Activated CD8-positive, alpha-beta memory T cell treated with anti-CD3 and anti-CD28 coated beads, Interleukin-2, amount 50 U/mL, for 4 hours (primary cell): ENCODE results near the gene MORC3.
"Not testable (repeated sequence)": the region's sequence is repeated elsewhere in the genome, so short reads cannot be mapped to it uniquely, and the experiment has no call there.

Experiments
- DNase-seq: peaks from one replicate; pipeline ENCODE4 v3.0.0-alpha.2; 2020

The MORC3 gene

DNA sequence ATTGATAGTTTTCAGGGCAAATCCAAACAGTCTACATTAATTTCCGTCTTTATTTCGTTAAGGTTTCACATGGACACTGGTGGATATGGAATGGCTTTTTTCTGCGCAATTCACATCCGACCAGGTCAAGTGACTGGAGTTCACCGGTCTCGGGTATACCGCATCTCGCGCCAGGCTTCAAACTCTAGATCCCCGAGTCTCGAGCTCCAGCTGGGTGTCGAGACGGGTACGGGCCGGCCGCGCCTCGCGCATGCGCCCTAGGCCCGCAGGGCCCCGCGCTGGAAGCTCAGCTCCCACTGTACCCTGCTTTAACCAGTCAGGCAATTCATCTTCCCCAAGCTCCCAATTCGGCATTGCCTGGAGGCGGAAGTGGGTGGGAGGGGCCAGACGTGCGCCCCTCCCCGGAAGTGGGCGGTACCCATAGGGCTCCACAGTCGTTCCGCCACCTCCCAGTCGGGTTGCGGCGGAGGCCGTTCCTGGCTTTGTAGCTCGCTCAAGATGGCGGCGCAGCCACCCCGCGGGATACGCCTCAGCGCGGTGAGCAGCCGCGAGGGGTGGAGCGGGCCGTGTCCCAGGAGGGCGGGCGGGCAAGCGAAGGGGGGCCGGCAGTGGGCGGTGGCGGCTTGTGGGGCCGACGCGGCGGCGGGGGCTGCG lies at the start of gene MORC3:
Gene MORC3, plus strand, starts transcription at position 431 of the 654 bp plus-strand sequence. Its CDS starts 68 bp downstream, at position 499.
- peak; percentile 98 for DNase-seq

GRCh38 chr21:36270786-36271695 lies 49.0 kb upstream of the MORC3 start:
- not testable (repeated sequence) for DNase-seq

DNA sequence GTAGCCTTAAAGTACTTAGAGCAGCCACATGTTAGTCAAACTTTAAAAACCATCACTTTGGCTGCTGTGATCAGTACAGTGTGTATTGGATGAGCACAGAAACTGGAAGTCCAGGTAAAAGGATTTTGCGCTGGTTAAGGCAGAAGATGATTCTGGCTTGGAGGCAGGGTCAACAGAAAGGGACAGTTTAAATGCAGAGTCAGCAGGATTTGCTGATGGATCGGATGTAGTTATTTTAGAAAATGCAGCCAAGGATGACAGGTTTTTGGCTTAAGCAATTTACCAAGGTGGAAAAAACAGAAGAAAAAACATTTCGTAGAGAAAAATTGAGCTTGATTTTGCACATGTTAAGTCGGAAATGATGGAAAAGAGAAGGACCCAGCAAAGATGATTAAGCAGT lies 45.9 kb upstream of the MORC3 start:
- DNase-seq = no peak

GRCh38 chr21:36282568-36283230 lies 37.3 kb upstream of the MORC3 start:
- no peak for DNase-seq

- not testable (repeated sequence) for DNase-seq
Observed at GRCh38 chr21:36283231-36283622, 36.8 kb upstream of the MORC3 start.

DNA sequence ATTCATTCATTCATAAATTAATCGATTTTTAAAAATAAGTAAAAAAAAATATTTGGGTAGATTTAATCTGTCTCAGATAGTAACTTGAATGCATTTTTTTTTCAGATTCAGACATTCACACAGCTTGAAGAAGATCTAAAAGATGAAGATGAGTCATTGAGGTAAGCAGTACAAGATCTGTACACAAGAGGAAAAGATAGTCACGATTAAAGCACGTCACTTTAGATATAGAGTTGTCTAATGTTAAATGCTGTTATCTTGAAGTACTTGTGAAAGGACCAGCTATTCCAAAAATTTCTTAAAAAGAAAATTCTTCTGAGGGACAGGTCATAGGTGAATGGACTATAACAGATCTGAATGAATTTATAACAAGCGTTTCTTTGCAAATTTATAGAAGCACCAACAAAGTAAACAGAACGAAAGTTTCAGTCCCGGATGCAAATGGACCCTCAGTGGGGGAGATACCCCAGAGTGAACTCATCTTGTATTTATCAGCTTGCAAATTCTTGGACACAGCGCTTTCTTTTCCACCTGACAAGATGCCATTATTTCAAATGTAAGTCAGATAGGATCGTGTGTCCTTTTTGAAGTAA lies 31.2 kb upstream of the MORC3 start:
- no peak for DNase-seq

- DNase-seq = no peak
Observed at GRCh38 chr21:36291509-36291908, 28.5 kb upstream of the MORC3 start.

DNA sequence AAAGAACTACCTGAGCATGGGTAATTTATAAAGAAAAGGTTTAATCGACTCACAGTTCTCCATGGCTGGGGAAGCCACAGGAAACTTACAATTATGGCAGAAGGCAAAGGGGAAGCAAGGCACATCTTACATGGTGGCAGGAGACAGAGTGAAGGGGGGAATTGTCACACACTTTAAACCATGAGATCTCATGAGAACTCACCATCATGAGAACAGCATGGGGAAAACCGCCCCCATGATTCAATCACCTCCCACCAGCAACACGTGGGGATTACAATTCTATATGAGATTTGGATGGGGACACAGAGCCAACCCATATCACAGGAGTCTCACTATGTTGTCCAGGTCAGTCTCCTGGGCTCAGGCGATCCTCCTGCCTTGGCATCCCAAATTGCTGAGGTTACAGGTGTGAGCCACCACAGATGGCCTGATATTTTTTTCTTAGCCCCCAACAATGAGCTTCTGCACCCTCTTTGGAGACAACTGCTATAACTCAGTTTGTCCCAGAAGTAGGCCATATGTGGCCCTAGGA lies 22.5 kb upstream of the MORC3 start:
- no peak for DNase-seq

DNA sequence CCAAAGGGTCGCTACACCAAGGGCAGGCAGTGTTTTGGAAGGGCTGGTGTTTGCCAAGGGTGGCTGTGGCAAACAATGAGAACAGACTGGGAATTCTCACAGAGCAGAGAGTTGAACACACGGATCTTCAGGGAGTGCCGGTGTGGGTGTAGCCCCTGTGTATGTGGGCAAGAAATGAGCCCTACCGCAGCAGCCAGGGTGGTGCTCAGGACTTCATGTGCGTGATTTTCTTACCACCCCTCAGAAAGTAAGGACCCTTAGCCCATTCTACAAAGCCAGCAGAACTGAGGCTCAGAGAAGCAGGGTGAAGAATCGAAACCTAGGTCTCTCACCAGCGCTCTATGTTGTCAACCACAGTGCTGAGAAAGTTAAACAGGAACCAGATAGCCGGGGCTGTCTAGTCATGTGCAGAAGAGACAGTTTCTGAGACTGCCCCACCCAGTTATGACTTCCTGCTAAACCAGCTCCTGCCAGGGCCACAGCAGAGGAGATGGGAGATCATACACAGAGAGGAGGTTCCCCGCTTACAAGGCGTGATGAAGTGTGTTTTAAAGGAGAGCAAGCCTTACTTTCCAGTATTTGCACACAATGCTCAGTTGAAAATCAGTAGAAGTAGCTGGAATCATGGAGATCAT lies 21.9 kb upstream of the MORC3 start:
- DNase-seq = peak; percentile 54

- no peak for DNase-seq
Observed at GRCh38 chr21:36306872-36307534, 13.0 kb upstream of the MORC3 start.

DNA sequence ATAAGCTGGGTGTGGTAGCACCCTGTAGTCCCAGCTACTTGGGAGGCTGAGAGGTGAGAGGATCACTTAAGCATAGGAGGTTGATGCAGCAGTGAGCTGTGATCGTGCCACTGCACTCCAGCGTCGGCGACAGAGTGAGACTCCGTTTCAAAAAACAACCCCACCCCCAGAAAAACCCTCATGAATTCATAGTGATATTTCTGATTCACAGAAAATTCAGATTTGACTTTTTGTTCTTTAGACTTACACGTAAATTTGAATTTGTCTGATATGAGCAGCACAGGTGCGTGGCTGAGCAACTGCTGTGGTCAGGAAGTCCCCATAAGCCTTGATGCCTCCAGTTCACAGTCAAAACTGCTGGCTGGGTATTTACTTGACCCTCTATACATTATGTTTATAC lies 10.0 kb upstream of the MORC3 start:
- no peak for DNase-seq

- DNase-seq = not testable (repeated sequence)
Observed at GRCh38 chr21:36313446-36313845, 6.6 kb upstream of the MORC3 start.

DNA sequence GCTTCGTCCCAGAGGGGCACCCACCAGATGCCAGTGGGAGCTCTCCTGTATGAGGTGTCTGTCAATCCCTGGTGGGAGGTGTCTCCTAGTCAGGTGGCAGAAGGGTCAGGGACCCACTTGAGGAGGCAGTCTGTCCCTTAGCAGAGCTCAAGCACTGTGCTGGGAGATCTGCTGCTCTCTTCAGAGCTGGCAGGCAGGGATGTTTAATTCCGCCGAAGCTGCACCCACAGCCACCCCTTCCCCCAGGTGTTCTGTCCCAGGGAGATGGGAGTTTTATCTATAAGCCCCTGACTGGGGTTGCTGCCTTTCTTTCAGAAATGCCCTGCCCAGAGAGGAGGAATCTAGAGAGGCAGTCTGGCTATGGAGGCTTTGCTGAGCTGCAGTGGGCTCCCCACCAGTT lies 4.0 kb upstream of the MORC3 start:
- DNase-seq = not testable (repeated sequence)

- no peak for DNase-seq
Observed at GRCh38 chr21:36316872-36317484, 3.0 kb upstream of the MORC3 start.

DNA sequence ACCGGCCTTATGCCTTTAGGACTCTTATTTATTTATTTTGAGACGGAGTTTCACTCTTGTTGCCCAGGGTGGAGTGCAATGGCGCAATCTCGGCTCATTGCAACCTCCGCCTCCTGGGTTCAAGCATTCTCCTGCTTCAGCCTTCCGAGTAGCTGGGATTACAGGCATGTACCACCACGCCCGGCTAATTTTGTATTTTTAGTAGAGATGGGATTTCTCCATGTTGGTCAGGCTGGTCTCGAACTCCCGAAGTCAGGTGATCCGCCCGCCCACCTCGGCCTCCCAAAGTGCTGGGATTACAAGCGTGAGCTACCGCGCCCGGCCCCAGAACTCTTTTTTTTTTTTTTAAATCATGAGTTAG lies 611 bp upstream of the MORC3 start:
- DNase-seq = not testable (repeated sequence)

DNA sequence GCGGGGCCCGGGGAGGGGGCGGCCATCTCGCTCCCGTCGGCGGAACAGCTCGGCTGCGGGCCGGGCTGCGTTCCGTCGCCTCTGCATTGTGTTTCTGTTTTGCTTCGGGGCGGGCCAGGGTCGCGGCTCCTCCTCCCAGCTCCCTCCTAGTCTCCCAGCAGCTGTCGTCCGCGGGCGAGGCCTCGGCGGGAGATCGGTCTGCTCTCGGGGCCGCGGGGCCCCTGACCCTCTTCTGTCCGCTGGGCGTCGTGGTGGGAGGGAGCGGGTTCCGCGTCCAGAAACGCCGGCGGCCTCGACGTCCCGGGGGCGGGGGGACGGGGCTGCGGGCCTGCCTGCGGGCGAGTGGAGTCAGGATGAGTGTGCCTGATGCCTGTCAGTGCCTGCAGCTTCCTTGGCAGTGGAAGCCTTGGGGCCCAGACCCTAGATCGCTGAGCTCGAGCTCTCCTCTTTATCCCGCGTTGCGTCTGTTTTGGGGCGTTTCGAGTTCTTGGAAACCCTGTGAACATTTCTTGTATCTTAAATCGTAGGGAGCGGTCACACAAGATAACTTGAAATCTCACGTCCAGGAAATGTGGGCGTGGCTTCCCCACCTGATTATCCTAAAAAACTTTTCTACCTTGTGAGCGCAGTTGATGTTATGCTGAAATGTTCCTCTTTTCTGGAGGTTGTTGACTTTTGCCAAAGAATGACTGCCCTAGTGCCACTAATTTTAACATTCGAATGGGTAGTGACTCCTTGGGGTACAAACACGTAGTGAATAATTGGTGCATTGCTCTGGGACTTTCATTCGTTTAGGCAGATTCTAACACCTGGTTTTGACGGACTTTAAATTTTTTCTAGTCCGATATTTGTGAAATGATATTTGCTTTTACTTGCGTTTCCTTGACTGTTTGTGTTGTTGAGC lies 676 bp downstream of the MORC3 start:
- DNase-seq = no peak

DNA sequence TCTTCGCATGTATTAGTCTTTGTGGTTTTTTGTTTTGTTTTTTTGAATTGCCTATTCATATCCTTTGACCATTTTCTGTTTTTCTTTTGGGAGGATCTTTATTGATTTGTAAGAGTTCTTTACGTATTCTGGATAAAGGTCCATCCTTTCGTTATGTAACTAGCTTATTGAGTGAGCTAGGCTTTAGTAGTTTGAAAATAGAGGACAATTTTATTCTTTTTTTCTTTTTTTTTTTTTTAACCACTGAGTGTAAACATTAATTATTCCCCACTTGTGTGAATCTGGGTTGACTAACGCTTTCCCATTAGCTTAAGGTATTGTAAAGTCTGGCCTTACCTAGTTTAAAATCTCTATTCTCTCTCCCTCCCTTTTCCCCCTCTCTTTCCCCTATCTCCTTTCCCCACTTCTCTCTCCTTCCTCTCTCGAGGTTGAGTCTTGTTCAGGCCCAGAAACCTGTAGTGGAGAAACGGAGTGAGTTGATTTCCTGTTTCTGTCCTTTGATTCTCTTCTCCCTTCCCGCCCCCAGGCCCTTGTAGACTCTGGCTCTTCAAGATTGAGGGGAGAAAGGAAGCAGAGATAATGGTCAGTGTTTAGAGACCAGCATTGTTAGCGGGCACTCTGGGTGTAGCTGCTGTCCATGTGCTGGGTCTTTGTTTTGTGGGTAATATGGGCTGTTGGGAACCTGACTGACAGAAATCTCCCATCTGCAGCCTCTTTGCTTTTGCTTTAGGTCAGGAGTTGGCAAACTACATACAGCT lies 1.5 kb downstream of the MORC3 start:
- no peak for DNase-seq

DNA sequence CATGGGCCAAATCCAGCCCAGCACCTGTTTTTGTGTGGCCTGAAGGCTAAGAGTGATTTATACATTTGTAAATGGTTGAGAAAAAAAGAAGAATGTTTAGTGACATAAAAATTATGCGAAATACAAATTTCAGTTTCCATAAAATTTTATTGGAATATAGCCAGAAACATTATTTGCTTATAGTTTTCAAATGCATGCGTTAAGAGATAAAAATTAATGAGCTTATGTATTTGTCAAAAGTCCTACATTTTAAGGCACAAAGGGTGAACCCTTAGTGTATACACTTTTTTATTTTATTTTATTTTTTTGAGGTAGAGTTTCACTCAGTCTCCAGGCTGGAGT lies 2.1 kb downstream of the MORC3 start:
- no peak for DNase-seq

DNA sequence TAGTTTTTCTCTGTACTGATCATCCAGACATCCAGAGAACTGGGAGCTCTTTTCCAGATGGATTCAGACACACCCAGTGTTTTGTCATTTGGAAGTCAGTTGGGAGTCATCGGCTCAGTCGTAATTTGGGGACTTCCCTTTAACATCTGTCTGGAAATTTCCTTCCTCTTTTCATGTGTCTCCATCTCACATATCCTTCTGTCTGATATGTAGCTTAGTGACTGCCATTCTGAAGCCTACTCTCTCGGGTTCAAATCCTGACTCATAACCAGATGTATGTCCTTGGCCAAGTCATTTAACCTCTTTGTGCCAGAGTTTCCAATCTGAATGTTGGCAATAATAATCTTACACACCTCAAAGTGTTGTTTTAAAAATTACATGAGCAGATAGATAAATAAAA lies 3.0 kb downstream of the MORC3 start:
- no peak for DNase-seq
